Stimulated activated CD4-positive, alpha-beta T cell treated with anti-CD3 and anti-CD28 coated beads, Interleukin-4, amount 100 ng/mL, for 24 hours (primary cell): ENCODE results near the gene COL25A1.
"Not testable (repeated sequence)": the region's sequence is repeated elsewhere in the genome, so short reads cannot be mapped to it uniquely, and the experiment has no call there.

Experiments
- DNase-seq: peaks from one replicate; pipeline ENCODE4 v3.0.0-alpha.2; 2020

COL25A1 gene

GRCh38 chr4:108943371-108943770, 359.1 kb downstream of the COL25A1 start:
- DNase-seq: no peak

GRCh38 chr4:108941904-108942430, 360.5 kb downstream of the COL25A1 start:
- no peak for DNase-seq

- DNase-seq: no peak
Observed at GRCh38 chr4:108940634-108941033, 361.8 kb downstream of the COL25A1 start.

- DNase-seq: no peak
Observed at GRCh38 chr4:108940149-108940548, 362.3 kb downstream of the COL25A1 start.

- no peak for DNase-seq
Observed at GRCh38 chr4:108937066-108937465, 365.4 kb downstream of the COL25A1 start.

GRCh38 chr4:108933925-108934324, 368.5 kb downstream of the COL25A1 start:
- DNase-seq: not testable (repeated sequence)

GRCh38 chr4:108933046-108933445, 369.4 kb downstream of the COL25A1 start:
- DNase-seq: no peak

GRCh38 chr4:108931926-108932325, 370.5 kb downstream of the COL25A1 start:
- no peak for DNase-seq

GRCh38 chr4:108930186-108930585, 372.3 kb downstream of the COL25A1 start:
- DNase-seq: no peak

GRCh38 chr4:108926781-108927180, 375.7 kb downstream of the COL25A1 start:
- no peak for DNase-seq

GRCh38 chr4:108926061-108926460, 376.4 kb downstream of the COL25A1 start:
- DNase-seq: no peak

GRCh38 chr4:108922191-108922590, 380.3 kb downstream of the COL25A1 start:
- no peak for DNase-seq

- DNase-seq: no peak
Observed at GRCh38 chr4:108920395-108921087, 381.9 kb downstream of the COL25A1 start.

- no peak for DNase-seq
Observed at GRCh38 chr4:108919226-108919893, 383.1 kb downstream of the COL25A1 start.

- no peak for DNase-seq
Observed at GRCh38 chr4:108917255-108917654, 385.2 kb downstream of the COL25A1 start.

- DNase-seq: no peak
Observed at GRCh38 chr4:108916638-108917037, 385.8 kb downstream of the COL25A1 start.

GRCh38 chr4:108906866-108907367, 395.5 kb downstream of the COL25A1 start:
- DNase-seq: no peak

GRCh38 chr4:108906006-108906405, 396.5 kb downstream of the COL25A1 start:
- DNase-seq: no peak

GRCh38 chr4:108903464-108904221, 398.8 kb downstream of the COL25A1 start:
- no peak for DNase-seq

- no peak for DNase-seq
Observed at GRCh38 chr4:108902769-108903168, 399.7 kb downstream of the COL25A1 start.

GRCh38 chr4:108901291-108901690, 401.2 kb downstream of the COL25A1 start:
- no peak for DNase-seq

- DNase-seq: no peak
Observed at GRCh38 chr4:108900018-108900580, 402.4 kb downstream of the COL25A1 start.

GRCh38 chr4:108893468-108893867, 409.0 kb downstream of the COL25A1 start:
- no peak for DNase-seq
